ENCODE measurements around the gene KLHL11. TPM values are rescaled to one million over a fixed set of nuclear protein-coding genes. Genes with fewer than 3 reads are reported as not detected.
A peak's percentile ranks its signal among the peaks of the same experiment; 100 is the strongest.

Gene KLHL11
- total and polyA plus RNA-seq, 2 of the 8 experiments (the other 6 are each of a cell fraction or from before 2014, with no cell fraction given): 4.2 to 13.7 TPM

GRCh38 chr17:41811549-41812380, 53.5 kb downstream of the KLHL11 start, which contains the start of gene P3H4 (continued):
- TF ChIP-seq NRF1 (IDR thresholded peaks at IDR 0.05; ENCODE audit: low read depth, low read length) (no peak), YY1 (IDR thresholded peaks at IDR 0.05; ENCODE audit: low read depth, low read length) (no peak), POLR2AphosphoS5 (IDR thresholded peaks at IDR 0.05; ENCODE audit: low read depth, low read length) (no peak), CBX5 (IDR thresholded peaks at IDR 0.05; ENCODE audit: low read depth, low read length) (no peak), SP2 (IDR thresholded peaks at IDR 0.05; ENCODE audit: low read length) (no peak), EP300 (IDR thresholded peaks at IDR 0.05; ENCODE audit: borderline replicate concordance in 1 of 2, low read depth in 2 of 2, low read length in 2 of 2) (no peak), MAFK (IDR thresholded peaks at IDR 0.05; ENCODE audit: low read depth, low read length) (no peak), ZNF274 (IDR thresholded peaks at IDR 0.05; ENCODE audit: borderline replicate concordance, extremely low read depth, low read length) (no peak), POLR2A (IDR thresholded peaks at IDR 0.05; ENCODE audit: control extremely low read depth in 1 of 2, low read depth in 2 of 2, low read length in 2 of 2) (0 out of 3 replicates have a peak, but pooled peaks of 1 of the 2 experiments have one; percentile 20), RBBP5 (IDR thresholded peaks at IDR 0.05; ENCODE audit: borderline replicate concordance, low read depth, low read length) (peak; percentile 70; the same call in 1 of the 2 replicates), RAD21 (IDR thresholded peaks at IDR 0.05 in 1 of 2, conservative IDR thresholded peaks at IDR 0.05 in 1 of 2; ENCODE audit: low read depth in 2 of 2, low read length in 2 of 2) (peak; percentile 47 to 59), KDM1A (IDR thresholded peaks at IDR 0.05; ENCODE audit: borderline replicate concordance, low read length) (no peak), SP1 (IDR thresholded peaks at IDR 0.05; ENCODE audit: low read depth, low read length) (no peak), TEAD4 (IDR thresholded peaks at IDR 0.05; ENCODE audit: low read depth, low read length) (no peak), SUZ12 (IDR thresholded peaks at IDR 0.05; ENCODE audit: low read length) (no peak), KDM5A (IDR thresholded peaks at IDR 0.05; ENCODE audit: low read length) (no peak), JUN (IDR thresholded peaks at IDR 0.05; ENCODE audit: low read depth, low read length) (no peak), CHD2 (IDR thresholded peaks at IDR 0.05; ENCODE audit: low read length) (no peak), CTCF (IDR thresholded peaks at IDR 0.05; ENCODE audit: control extremely low read depth in 1 of 3, insufficient read depth in 1 of 3, low read depth in 1 of 3, low read length in 3 of 3) (peak; percentile 60 to 83 (median 70)), BACH1 (IDR thresholded peaks at IDR 0.05; ENCODE audit: low read length) (peak; percentile 71; the same call in 1 of the 2 replicates)

Data from H1 (cell line).